GM10266 (cell line): ENCODE data around the gene MRPL36.

Experiments
- DNase-seq: peaks from one replicate; pipeline ENCODE4 v3.0.0; 2012; ENCODE audit errors: extremely low spot score
- CTCF ChIP-seq: IDR thresholded peaks from 2 replicates; pipeline ENCODE4 v1.5.1; 2012; ENCODE audit warnings: mild to moderate bottlenecking, low read depth; ENCODE audit not compliant: control insufficient read depth, insufficient read depth; ENCODE audit errors: missing control alignments

Gene MRPL36

GRCh38 chr5:1782385-1783215 lies 17.0 kb downstream of the MRPL36 start:
- no peak for TF ChIP-seq CTCF

GRCh38 chr5:1781726-1782384 lies 17.8 kb downstream of the MRPL36 start:
- DNase-seq, result no peak
- TF ChIP-seq CTCF, result no peak

More at GRCh38 chr5:1782385-1783215, 17.0 kb downstream of the MRPL36 start:
- DNase-seq, result no peak

GRCh38 chr5:1781107-1781506 lies 18.5 kb downstream of the MRPL36 start:
- no peak for TF ChIP-seq CTCF
- DNase-seq, result no peak

- TF ChIP-seq CTCF, result no peak
- no peak for DNase-seq
These were observed 19.1 kb downstream of the MRPL36 start for GRCh38 chr5:1780614-1780930.

GRCh38 chr5:1779782-1780613 lies 19.6 kb downstream of the MRPL36 start:
- no peak for DNase-seq
- no peak for TF ChIP-seq CTCF

GRCh38 chr5:1779021-1779680 lies 20.5 kb downstream of the MRPL36 start:
- no peak for TF ChIP-seq CTCF
- no peak for DNase-seq
